ENCODE data around the gene WDR70.

The WDR70 gene

DNA sequence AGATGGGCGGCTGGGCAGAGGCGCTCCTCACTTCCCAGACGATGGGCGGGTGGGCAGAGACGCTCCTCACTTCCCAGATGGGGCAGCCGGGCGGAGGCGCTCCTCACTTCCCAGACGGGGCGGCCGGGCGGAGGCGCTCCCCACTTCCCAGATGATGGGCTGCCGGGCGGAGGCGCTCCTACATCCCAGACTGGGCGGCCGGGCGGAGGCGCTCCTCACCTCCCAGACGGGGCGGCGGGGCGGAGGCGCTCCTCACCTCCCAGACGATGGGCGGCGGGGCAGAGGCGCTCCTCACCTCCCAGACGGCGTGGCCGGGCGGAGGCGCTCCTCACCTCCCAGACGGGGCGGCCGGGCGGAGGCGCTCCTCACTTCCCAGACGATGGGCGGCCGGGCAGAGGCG, 140.2 kb downstream of the WDR70 start:
- intact Hi-C loops (cut with DNase I; ENCODE audit: low total_unique reads): no loop called here
- Histone ChIP-seq H3K4me3 (no peak overlapping the region), H3K9me3 (no peaks in the 10 kb centered on the region), H3K36me3 (peaks cover 15 to 27% (median 18%) of the 10 kb centered on the region in 3 donors), H3K4me1 (no peaks in the 10 kb centered on the region), H3K27ac (no peak overlapping the region), H3K27me3 (no peaks in the 10 kb centered on the region)
- TF ChIP-seq CTCF (IDR thresholded peaks at IDR 0.05): no peak
- no peak for DNase-seq

DNA sequence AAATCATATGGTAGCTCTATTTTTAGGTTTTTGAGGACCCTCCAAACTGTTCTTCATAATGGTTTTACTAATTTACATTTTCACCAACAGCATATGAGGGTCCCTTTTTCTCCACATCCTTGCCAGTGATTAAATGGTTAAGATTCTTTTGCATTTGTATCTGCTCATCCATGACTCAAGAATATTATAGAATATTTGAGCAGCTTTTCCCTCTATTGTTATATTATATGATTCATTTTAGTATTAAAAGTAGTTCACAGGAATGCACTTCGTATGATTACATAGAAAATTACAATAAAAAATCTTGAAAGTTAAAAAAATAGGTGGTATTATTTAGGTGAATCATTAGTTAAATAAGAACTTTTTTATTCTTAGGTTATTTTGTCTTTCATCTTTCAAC, 140.7 kb downstream of the WDR70 start:
- no peak overlapping the region for H3K27ac ChIP-seq
- no peak for DNase-seq
- H3K4me3 ChIP-seq: no peak overlapping the region
- H3K36me3 ChIP-seq: peaks cover 15 to 27% (median 18%) of the 10 kb centered on the region in 3 donors
- no peak for TF ChIP-seq CTCF (IDR thresholded peaks at IDR 0.05)
- intact Hi-C loops (cut with DNase I; ENCODE audit: low total_unique reads): no loop called here
- H3K27me3 ChIP-seq: no peaks in the 10 kb centered on the region
- H3K9me3 ChIP-seq: no peaks in the 10 kb centered on the region
- no peaks in the 10 kb centered on the region for H3K4me1 ChIP-seq

- no peak overlapping the region for H3K27ac ChIP-seq
- intact Hi-C loops (cut with DNase I; ENCODE audit: low total_unique reads): no loop called here
- H3K36me3 ChIP-seq: peaks cover 15 to 27% (median 18%) of the 10 kb centered on the region in 3 donors
- no peaks in the 10 kb centered on the region for H3K27me3 ChIP-seq
- H3K4me3 ChIP-seq: no peak overlapping the region
- TF ChIP-seq CTCF (IDR thresholded peaks at IDR 0.05): no peak
- H3K4me1 ChIP-seq: no peaks in the 10 kb centered on the region
- DNase-seq: no peak
- H3K9me3 ChIP-seq: peaks cover 0 to 1% (median 0%) of the 10 kb centered on the region in 3 donors
Observed at GRCh38 chr5:37520811-37521210, 141.7 kb downstream of the WDR70 start.

GRCh38 chr5:37532976-37533740, 154.0 kb downstream of the WDR70 start:
- H3K9me3 ChIP-seq: no peaks in the 10 kb centered on the region
- no peak for DNase-seq
- no peak overlapping the region for H3K27ac ChIP-seq
- H3K27me3 ChIP-seq: no peaks in the 10 kb centered on the region
- H3K36me3 ChIP-seq: peaks cover 0 to 19% (median 9%) of the 10 kb centered on the region in 3 donors
- no peaks in the 10 kb centered on the region for H3K4me1 ChIP-seq
- no peak for TF ChIP-seq CTCF (IDR thresholded peaks at IDR 0.05)
- H3K4me3 ChIP-seq: no peak overlapping the region
- intact Hi-C loops (cut with DNase I; ENCODE audit: low total_unique reads): no loop called here

DNA sequence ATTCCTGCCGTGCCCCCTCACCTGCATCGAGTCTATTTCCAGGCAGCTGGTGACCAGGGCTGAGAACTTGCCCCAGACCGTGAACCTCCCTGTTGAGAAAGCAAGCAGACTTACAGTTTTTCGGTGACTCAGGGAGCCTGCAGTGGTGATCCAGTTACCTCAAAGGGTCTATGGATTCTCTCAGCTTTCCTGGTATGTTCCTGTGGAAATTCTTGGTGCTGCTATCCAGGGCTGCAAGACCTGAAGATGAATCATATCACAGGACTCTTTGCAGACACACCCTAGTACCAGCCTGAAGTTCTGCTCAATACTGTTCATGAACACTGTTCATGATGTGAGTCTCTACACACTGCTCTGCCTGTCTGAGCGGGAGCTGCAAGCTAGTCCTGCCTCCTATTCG, 154.7 kb downstream of the WDR70 start:
- Histone ChIP-seq H3K4me1 (no peaks in the 10 kb centered on the region), H3K4me3 (no peak overlapping the region), H3K36me3 (peaks cover 0 to 19% (median 9%) of the 10 kb centered on the region in 3 donors), H3K9me3 (no peaks in the 10 kb centered on the region), H3K27me3 (no peaks in the 10 kb centered on the region), H3K27ac (no peak overlapping the region)
- intact Hi-C loops (cut with DNase I; ENCODE audit: low total_unique reads): no loop called here
- DNase-seq: no peak
- TF ChIP-seq CTCF (IDR thresholded peaks at IDR 0.05): no peak
